HG02970 (cell line): Measurements from ENCODE around the gene PTGIS.

ENCODE experiments used
- ATAC-seq: cut with Tn5 transposase; IDR thresholded peaks from one replicate; pipeline ENCODE4 v1.9.1; 2021; ENCODE audit warnings: mild to moderate bottlenecking, moderate library complexity, moderate number of reproducible peaks; ENCODE audit not compliant: unreplicated experiment, low FRiP score

Gene PTGIS

GRCh38 chr20:49538950-49539349 lies 29.0 kb downstream of the PTGIS start:
- no peak for ATAC-seq

GRCh38 chr20:49534255-49534712 lies 33.7 kb downstream of the PTGIS start:
- ATAC-seq = no peak

- no peak for ATAC-seq
Measured at GRCh38 chr20:49532285-49532946, 35.5 kb downstream of the PTGIS start.

GRCh38 chr20:49529470-49529869 lies 38.5 kb downstream of the PTGIS start:
- no peak for ATAC-seq

- no peak for ATAC-seq
Measured at GRCh38 chr20:49526568-49526967, 41.4 kb downstream of the PTGIS start.

- ATAC-seq = no peak
Measured at GRCh38 chr20:49526056-49526455, 41.9 kb downstream of the PTGIS start.

- ATAC-seq = no peak
Measured at GRCh38 chr20:49523767-49524360, 44.1 kb downstream of the PTGIS start.

- ATAC-seq = no peak
Measured at GRCh38 chr20:49521356-49521755, 46.6 kb downstream of the PTGIS start.

- ATAC-seq = no peak
Measured at GRCh38 chr20:49519777-49520359, 48.1 kb downstream of the PTGIS start.

- ATAC-seq = no peak
Measured at GRCh38 chr20:49519212-49519712, 48.7 kb downstream of the PTGIS start.

GRCh38 chr20:49518576-49518975 lies 49.4 kb downstream of the PTGIS start:
- no peak for ATAC-seq

- no peak for ATAC-seq
Measured at GRCh38 chr20:49517805-49518100, 50.2 kb downstream of the PTGIS start.

GRCh38 chr20:49516916-49517804 lies 50.8 kb downstream of the PTGIS start:
- ATAC-seq = no peak

- no peak for ATAC-seq
Measured at GRCh38 chr20:49515586-49515985, 52.4 kb downstream of the PTGIS start.

- no peak for ATAC-seq
Measured at GRCh38 chr20:49513517-49513916, 54.4 kb downstream of the PTGIS start.

GRCh38 chr20:49513009-49513408 lies 54.9 kb downstream of the PTGIS start:
- ATAC-seq = no peak

- no peak for ATAC-seq
Measured at GRCh38 chr20:49511788-49512525, 56.0 kb downstream of the PTGIS start.

- no peak for ATAC-seq
Measured at GRCh38 chr20:49510562-49511122, 57.3 kb downstream of the PTGIS start.

- ATAC-seq = no peak
Measured at GRCh38 chr20:49508435-49509199, 59.3 kb downstream of the PTGIS start.
